ENCODE measurements around the gene MPIG6B.

The MPIG6B gene

DNA sequence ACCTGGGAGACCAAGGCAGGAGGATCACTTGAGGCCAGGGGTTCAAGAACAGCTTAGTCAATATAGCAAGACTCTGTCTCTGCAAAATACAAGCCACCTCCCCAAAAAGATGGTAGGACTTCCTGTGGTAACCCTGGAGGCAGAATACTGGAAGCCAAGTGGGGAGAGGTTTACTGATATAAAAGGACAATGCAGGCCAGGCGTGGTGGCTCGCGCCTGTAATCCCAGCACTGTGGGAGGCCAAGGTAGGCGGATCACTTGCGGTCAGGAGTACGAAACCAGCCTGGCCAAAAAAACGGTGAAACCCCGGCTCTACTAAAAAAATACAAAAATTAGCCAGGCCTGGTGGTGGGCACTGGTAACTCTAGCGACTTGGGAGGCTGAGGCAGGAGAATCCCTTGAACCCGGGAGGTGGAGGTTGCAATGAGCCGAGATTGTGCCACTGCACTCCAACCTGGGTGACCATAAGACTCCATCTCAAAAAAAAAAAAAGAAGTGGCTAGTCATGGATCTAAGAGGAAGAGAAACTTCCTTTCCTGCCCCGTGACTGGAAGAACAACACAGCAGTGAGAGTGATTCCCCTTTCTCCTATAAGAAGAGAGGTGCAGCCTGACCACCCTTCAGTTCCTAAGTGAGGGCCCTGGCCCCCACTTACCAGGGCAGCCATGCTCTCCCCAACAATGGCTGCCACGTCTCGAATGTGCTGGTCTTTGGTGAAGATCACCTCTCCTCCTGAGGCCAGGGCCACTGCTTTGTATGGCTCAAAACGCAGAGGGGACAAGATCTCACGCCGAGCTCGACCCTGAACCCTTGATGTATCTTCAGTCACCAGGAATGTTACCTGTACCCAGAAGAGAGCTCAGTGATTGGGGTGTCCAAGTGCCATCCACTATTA is 45.4 kb downstream of the MPIG6B start:
- DNase-seq, result no peak

DNA sequence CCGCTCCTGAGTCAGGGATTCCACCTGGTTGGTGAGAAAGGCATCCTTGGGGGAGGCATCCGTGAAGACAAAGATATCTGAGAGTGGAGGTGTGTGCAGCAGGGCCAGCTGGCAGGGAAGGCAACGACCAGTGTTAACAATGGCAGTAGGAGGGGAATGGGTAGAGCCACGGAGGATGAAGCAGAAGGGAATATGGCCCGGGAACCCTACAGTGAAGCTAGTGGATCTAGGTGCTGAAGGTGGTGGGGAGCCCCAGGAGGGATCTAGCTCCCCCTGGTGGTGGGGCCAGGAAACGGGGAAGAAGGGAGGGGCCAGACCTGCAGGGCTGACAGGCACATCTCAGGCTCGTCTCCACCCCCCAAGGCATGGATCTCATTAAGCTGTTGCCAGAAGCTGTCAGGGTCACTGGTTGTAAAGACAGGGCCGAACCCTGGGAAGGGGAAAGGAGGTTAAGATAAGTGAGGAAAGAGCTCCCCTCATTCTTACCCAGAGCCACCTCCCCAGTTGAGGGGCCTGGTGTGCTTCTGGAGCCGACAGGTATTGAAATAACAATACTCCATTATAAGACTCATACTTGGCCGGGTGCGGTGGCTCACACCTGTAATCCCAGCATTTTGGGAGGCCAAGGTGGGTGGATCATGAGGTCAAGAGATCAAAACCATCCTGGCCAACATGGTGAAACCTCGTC is 46.7 kb downstream of the MPIG6B start:
- DNase-seq, result peak in 1 of 14 donors; percentile 17

DNA sequence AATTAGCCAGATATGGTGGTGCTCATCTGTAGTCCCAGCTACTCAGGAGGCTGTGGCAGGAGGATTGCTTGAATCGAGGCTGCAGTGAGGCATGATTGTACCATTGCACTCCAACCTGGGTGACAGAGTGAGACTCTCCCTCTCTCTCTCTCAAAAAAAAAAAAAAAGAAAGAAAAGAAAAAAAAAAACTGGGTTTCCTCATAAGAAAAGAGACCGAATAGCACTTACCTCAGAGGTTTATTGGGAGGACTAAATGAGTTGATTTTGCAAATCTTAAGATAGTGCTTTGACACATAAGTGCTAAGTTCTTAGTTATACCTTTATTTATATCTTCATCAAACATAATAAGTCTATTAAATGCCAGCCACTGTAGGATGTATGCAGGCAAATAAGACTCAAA is 47.7 kb downstream of the MPIG6B start:
- no peak for DNase-seq

GRCh38 chr6:31771992-31772358 is 48.8 kb downstream of the MPIG6B start:
- no peak for DNase-seq

GRCh38 chr6:31775184-31775583 is 52.0 kb downstream of the MPIG6B start:
- no peak for DNase-seq

DNA sequence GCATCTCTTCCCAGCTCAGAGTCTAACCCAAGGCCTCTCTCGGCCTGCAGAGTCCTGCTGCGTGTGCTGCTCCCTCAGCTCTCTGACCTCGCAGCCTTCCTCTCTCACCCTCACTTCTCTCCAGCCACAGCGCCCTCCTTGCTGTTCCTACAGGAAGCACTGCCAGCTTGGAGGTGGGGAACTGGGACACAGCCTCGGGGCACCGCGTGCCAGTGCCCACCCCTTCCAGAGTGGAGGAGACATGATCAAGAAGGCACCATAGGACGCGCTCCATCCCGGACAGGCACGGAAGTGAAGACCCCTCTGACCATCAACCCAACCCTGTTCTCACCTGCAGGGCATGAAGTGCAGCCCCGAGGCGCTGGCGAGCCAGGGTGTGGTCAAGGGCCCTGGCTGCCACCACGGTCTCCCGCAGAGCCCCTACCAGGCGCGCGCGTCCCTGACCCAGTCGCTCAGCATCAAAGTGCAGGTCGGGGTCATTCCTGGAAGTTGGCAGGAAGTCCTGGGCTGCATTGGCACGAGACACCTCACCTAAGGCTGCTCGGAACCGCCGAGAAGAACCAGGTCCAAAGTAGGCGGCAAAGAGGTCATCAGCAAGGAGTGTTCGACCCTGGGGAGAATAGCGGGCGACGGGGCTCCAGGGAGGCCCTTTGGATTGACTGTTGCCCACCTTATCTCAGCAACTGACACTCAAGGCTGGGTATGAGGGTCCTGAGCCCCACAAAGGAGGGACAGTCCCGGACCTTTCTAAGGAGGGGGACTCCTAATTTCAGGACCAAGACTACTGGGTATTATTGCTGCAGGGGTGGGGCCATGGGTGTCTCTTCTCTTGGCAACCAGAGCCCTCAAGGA is 52.7 kb downstream of the MPIG6B start:
- no peak for DNase-seq

All from C1 segment of cervical spinal cord (tissue), 14 donors.